Stimulated activated naive CD4-positive, alpha-beta T cell (primary cell): ENCODE results near the gene GIT2.

Experiments used
- DNase-seq, 6 experiments: peaks; one replicate each; lab custom pipeline; 2025; lab: John Stamatoyannopoulos, UW

Gene GIT2

DNA sequence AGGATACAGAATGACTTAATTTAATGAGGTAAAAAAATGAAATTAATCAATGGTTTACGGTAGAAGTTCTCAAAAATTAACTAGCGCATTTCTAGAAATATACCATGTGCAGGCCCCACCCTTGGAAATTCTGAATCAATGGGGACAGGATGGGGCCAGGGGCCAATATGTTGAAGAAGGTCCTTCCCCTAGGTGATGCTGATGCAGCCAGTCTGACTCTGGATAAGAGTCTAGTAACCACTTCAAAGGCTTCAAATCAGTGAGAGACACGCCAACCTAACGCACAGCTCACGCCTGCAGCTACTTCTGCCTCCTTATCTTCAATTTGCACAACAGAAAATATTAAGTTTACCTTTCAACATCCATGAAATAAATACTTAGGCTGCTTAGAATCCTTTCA lies 14.9 kb downstream of the GIT2 start:
- no peak for DNase-seq

DNA sequence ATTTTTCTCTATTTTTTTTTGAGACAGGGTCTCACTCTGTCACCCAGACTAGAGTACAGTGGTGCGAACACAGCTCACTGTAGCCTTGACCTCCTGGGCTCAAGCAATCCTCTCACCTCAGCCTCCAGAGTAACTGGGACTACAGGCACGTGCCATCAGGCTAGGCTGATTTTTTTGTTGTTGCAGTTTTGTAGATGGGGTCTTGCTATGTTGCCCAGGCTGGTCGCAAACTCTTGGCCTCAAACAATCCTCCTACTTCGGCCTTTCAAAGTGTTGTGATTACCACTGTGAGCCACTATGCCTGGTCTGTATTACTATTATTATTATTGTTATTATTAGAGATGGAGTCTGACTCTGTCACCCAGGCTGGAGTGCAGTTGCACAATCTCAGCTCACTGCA lies 23.3 kb downstream of the GIT2 start:
- no peak for DNase-seq

DNA sequence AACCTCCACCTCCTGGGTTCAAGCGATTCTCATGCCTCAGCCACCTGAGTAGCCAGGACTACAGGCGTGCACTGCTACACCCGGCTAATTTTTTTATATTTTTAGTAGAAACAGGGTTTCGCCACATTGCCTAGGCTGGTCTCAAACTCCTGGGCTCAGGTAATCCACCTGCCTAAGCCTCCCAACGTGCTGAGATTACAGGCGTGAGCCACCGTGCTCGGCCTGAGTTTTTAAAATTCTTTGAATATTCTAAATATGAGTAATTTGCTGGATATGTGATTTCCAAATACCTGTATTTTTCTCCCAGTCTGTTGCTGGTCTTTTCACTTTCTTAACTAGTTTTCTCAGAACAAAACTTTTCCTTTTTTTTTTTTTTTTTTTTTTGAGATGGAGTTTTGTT lies 27.4 kb downstream of the GIT2 start:
- DNase-seq, result no peak

DNA sequence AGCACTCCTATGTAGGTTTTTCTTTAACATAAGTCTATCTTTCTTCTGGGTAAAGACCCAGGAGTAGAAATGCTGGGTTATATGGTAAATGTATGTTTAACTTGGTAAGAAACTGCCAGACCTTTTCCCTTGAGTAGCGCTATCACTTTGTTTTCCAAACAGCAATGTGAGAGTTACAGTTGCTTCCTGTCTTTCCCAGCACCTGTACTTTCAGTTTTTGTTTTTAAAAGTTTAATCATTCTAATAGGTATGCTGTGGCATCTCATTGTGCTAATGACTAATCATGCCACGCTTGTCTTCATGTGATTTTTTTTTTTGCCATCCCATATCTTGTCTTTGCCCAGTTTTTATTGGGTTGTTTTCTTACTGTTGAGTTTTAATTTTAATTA lies 28.1 kb downstream of the GIT2 start:
- no peak for DNase-seq

DNA sequence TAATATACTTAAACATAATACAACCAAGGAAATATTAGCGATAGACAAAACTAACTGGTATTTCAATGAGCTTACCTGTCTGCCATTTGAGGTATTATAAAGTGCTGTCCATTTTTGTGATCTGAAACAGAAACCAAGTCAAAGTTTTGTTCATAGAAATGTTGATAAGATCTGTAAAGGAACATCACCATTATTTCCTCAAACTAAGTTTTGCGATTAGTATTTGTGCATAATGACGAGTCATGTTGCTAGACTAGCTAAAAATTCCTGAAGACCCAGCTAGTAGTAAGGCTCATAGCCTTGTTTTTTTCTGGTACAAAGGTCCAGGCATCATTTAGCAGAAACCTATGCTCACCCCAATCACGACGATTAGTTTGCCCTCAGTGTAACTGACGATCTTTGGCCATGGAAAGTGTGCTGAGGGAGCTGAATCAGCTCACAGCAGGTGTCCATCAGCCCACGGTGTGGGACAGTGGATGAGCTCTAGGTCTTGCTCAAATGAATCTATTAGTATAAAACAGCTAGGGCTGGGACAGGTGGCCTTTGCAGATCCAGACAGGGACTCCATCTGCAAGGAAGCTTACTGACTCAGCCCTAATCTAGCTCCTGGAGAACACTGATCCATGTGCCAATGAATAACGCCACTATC lies 28.7 kb downstream of the GIT2 start:
- DNase-seq, result no peak

DNA sequence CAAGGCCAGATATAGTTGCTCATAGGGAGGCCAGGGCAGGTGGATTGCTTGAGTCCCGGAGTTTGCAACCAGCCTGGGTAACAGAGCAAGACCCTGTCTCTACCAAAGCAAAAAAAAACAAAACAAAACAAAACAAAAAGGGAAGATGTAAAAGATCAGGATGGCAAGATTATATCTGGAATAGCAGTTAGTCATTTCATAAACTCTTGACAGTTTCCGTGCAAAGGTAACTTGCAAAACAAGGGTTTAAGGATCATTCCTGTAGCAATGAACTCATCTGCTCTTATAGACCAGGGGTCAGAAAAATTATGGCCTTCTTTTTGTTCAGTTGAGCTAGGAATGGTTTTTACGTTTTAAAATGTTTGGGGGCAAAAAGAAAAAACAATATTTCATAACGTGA lies 29.6 kb downstream of the GIT2 start:
- no peak for DNase-seq

DNA sequence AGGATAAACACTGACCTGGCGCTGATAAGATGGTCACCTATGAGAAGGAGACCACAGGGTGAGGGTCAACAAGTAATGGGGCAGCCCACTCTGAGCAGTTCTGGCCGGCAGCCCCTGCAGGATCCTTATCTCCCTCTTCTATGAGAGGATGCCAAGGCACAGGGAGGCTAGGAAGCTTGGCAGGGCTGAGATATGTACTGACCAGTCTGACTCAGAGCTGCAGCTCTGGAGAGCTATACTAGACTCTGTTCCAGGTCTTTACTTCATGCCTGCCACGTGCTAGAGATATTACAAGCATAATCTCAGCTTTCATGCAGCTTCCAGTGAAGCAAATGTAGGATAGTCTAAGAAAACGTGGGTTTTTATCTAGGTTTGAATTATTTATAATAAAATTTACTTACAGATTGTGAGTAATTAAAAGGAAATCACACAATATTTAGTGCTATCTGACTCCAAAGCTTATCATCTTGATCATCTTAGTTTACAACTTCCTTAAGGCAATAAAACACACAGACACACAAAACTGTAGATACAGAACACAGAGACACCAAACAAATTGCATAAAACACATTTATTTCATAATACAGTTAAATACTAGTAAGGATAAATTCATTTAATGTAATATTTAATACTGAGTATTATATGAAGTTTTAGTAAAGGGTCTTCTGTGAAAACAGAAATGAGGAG lies 32.3 kb downstream of the GIT2 start:
- no peak for DNase-seq

DNA sequence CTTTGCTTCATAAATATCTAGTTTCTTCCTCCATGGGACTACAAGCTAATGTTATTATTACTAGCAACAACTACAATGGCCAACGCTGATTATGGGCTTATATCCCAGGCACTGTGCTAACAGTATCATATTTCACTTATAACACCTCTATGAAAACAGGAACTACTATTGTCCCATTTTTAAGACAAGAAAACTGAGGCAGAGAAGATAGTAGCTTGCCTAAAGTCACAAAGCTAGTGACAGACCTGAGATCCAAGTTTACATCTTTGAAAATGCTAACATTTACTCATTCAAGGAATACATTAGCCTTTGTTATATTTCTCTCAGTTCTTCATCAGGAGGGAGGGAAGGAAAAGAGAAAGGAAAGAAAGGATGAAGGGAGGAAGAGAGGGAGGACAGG lies 32.8 kb downstream of the GIT2 start:
- no peak for DNase-seq

DNA sequence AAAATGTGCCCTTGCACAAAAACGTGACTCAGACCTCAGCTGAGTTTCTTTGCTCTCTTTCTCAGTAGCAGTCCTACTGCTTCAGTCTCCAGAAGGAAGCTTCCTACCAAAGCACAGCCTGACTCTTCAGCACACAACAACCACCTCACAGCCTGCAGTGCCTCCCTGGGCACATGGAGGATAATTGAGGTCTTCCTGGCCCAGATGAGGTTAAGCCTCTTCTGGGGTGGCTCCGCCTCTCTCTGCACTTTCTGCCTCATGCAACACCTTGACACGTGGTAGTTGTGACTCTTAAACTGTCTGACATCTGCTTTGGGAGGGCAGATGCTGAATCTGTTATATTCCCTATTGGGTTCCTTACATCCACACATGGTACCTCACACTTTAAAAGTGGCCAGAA lies 33.8 kb downstream of the GIT2 start:
- no peak for DNase-seq

DNA sequence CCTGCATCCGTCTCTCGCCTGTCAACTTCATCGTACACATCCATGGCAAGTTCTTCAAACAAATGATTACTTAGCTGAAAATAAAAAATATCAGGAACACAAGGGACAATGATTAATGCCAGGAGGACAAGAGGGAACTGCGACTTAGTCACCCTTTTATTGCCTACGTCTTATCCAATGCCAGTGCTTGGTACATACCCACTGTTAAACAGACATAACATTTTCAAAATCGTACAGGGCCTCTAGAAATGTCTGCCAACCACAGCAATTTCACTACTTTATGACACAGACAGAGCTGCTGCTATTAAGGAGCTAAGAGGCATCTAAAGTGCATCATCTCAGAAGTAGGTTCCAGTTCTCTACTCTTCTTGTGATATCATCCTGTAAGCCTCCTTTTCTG lies 34.6 kb downstream of the GIT2 start:
- DNase-seq, result no peak

DNA sequence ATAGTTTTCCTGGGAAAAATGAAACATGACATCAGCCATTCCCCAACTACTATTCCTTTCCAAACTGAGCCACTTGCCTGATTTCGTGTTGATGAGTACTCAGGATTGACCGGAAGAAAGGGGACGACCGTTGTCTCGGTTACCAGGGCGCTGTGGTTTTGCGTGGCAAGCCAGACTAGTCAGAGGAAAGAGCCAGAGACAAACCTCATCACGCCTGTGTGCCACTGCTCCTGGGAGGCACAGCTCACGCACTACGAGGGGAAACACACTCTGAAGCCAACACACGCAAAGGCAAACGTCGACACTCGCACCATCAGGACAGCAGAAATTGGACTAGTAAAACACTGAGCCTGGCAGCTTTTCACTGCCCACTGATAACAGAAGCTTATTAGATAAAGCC lies 35.0 kb downstream of the GIT2 start:
- DNase-seq, result no peak

DNA sequence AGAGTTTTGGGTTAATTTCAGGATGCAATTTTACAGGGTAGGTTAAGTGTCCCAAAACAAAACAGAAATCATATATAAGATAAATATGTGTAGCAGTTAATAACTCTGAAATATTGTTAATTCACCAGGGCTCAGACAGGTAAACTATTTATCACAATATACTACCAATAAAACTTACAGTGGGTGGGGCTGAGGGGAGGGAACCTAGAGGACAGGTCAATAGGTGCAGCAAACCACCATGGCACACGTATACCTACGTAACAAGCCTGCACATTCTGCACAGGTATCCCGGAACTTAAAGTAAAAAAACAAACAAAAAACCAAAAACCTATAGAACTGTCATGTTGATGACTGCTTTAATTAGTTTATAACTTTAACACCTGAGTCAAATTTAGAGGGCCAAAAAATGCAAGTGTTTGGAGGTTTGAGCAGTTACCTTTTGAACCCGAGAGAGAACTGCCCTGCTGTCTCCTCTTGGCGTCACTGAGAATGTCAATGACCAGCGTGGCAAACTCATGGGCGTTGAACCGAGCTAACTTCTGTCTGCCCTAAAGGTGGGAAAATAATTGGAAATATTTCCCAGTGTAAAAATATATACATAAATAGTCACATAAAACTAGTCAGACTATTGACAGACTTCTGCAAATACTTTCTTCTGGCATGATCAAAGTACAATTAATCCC lies 36.6 kb downstream of the GIT2 start:
- no peak for DNase-seq

DNA sequence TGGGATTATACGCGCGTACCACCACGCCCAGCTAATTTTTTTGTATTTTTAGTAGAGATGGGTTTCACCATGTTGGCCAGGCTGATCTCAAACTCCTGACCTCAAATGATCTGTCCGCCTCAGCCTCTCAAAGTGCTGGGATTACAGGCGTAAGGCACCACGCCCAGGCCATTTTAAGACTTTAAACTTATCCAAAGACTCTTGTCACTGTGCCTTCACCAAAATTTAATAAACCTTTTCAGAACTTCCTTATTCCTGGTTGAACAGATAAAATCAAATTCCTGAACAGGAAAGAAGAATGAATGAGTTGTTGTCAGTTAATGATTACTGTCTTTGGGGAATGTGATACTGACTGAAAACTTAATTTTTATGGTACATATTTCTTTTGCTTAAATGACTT lies 37.8 kb downstream of the GIT2 start:
- no peak for DNase-seq

DNA sequence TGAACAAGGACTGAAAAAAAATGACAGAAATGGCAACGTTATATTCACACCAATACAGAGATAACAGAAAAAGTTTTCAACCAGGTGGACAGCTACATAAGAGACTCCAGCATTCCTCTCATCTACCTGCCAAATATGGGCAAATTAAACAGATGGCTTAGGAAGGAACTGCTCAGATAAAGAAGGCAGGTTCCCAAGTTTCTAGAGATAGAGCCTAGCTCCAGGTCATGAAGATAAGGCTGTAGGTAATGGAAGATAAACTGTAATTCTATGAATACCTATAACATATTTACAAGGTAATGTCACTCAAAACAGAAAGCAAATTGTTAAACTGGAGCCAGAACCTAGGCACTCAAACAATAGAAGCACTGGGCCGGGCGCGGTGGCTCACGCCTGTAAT lies 42.5 kb downstream of the GIT2 start:
- no peak for DNase-seq

DNA sequence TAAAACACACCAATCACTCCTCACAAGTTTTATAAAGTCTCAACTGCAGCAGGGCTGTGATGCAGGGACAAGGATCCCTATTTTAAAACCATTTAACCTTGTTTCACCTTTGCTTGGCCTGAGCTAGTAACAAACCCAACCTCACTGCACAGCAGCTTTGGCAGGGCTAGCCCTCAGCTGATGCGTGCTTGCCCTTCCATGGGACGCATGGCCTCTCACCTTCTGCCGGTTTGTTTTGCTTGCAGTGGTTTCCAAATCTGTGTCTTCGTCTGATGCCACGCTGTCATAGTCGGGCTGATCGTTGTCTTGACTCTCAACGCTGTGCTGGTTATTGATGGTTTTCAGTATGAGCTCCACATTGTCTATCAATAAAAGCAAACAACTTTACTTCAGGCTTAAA lies 43.3 kb downstream of the GIT2 start:
- DNase-seq, result no peak

DNA sequence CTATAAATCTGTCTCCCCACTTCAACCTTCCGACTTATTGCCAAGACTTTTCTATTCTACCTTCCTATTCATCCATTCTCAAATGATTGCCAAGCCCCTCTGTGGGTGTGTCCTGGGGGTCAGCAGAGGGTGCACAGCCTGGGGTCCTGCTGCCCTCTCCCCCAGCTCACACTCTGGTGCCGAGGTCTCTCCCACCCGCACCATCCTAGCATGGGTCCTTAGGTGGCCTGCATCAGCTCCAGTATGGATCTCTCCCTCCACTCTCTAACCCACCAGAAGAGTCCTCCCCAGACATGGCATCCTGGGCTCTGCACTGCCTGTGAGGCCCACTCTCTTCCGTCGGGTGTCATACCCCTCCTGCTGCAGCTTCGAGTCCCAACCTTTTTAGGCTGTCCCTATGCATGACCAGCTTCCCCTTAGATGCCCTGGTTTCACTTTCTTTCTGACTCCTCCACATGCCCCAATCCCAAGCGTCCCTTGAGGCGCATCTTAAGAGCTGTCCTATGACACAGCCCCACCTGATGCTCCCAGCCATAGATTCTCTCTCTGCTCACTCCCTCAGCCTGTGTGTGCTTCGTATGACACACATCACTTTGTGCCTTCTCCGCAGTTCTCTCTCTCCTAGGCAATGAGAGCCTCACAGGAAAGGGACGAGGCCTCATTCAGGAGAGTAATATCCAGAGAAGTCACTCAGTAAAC lies 43.9 kb downstream of the GIT2 start:
- no peak for DNase-seq

DNA sequence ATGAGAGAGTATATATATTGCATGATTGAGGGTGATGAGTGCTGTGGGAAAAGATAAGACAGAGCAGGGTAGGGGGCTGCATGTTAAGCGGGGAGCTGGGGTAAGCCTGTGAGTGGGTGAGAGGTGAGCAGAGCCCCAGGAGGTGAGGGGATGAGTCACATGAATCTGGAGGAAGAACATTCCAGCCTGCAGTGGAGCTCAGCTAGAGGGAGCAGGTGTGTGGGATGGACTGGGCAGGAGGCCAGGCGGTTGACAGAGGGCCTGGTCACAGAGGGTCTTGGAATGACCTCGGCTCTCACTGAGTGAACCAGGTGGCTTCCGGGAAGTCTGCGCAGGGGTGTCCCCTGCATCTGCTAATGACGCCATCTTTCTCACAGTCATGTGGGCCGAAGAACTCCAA lies 44.4 kb downstream of the GIT2 start:
- DNase-seq, result no peak

DNA sequence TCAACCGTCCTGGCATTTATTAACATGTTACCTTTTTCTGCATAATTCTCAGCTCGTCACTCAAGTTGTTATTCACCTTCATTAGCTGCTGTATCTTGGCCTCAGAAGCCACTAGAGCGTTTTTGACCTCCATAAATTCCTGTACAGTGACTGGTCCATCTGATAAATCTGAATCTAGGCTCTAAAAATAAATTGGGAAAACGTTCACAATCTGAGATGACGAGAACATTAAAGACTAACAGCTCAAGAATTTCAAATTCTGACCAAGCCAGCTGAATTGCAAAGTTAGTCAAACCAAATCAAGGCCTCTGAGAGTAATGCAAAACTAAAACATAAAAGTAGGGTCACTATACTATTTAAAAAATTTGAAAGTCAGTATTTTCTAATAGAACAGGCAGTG lies 45.0 kb downstream of the GIT2 start:
- no peak for DNase-seq

DNA sequence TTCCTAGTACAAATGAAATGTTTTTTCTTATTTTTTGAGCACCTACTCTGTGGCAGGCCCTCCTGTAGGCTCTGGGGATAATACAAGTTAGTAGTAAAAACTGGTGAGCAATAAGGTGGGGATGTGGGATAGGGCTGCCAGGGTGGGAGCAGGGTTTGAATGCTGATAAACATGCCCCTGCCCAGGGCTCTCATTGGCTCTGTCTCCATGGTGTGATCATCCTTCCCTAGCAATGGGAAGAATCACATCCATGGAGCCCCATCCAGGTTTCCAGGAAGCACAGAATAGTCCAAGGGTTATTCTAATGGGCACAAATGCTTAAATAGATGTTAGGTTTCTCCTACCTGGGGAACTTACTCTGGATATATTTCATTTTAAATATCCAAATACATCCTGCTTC lies 45.5 kb downstream of the GIT2 start:
- no peak for DNase-seq

DNA sequence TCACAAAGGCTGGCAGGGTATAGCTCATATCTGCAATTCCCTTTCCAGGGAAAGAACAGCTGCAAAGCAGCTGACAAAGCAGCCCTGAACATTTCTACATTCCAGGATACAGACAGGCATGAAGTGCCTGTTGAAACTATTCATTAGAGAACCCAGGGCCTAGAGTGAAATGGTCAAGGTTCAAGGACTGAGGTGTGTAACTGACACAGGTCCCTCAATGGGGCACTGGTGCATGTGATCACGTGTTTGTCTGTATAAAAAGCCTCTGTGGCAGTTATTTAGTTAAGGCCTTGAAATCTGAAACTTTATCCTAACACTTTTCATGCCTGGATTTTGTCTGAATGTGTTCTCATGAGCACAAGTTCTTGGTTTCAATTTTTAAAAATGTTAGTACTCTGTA lies 47.1 kb downstream of the GIT2 start:
- DNase-seq, result no peak

DNA sequence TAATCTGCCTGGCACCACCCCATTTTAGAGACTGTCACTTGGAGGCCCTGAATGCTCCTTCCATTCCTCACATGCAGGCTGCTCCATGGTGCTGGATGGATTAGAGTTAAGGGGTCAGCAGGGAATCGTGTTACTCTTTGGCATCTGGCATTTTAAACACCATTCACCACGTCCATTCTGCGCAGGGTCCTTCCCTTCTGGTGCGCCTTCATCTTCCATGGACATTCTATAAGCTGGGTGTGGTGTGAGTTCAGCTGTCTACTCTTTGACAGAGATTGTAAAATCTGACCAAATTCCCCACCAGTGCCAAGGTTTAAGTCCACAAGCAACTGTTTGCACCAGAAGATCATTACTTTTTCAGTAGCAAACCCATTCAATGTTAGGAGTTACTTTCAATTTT lies 47.8 kb downstream of the GIT2 start:
- DNase-seq, result no peak

DNA sequence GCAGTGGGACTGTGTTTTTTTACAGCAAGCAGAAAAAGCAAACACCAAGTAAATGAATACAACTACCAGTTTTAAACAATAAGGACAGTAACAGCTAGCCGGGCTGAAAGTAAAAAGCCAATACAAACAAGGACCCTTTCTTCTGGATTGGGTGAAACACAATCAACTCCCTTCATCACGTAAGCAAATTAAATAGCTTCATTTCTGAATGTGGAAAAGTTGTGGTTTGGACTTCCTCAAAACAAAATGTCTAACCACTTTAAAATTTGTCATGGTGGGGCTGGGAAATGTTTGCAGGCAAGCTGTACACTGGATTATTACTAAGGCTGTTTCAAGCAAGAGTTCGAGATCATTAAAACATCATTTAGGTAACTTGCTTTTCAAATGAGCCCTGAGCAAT lies 48.6 kb downstream of the GIT2 start:
- DNase-seq, result no peak

DNA sequence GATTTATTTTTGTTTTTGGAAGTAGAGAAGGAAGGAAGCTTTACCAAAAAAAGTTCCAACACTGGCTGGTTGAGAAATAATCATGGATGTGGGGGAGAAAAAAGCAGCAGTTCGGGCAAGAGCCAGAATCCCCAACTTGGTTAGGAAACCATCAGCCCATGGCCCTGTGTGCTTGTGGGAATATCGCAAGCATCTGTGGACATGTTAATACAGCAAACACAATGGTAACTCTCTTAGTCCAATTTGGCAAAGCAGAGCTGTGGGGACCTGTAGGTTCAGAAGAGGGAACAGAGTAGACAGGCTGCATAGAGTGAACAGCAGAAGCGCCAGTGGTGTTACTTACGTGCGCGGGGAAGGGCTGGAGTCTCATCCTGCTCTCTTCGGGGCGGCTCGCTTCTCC lies 49.3 kb downstream of the GIT2 start:
- DNase-seq, result no peak
